Smooth muscle cell (in vitro differentiated cells): ENCODE data around the gene DNASE2B. TPM values are rescaled to one million over a fixed set of nuclear protein-coding genes. Genes with fewer than 3 reads are reported as not detected.

ENCODE experiments used
- DNase-seq: peaks from one replicate; lab custom pipeline; 2025; ENCODE audit not compliant: unreplicated experiment; lab: John Stamatoyannopoulos, UW
- H2AFZ ChIP-seq: fragments of 200-600 bp; sonication (generic); 2 replicates; pipeline ENCODE4 v1.6.0; 2016; ENCODE audit warnings: antibody characterized with exemption, low read depth, mild to moderate bottlenecking
- H3F3A ChIP-seq: fragments of 200-600 bp; sonication (generic); 2 replicates; pipeline ENCODE4 v1.6.0; 2017; ENCODE audit warnings: antibody characterized with exemption, low read depth
- H3K27ac ChIP-seq: fragments of 200-600 bp; sonication (generic); 2 replicates; pipeline ENCODE4 v1.5.1; 2016; ENCODE audit warnings: low read depth, mild to moderate bottlenecking
- H3K27me3 ChIP-seq: fragments of 200-600 bp; sonication (generic); 2 replicates; pipeline ENCODE4 v1.6.1; 2016; ENCODE audit warnings: low read depth, mild to moderate bottlenecking
- H3K36me3 ChIP-seq: fragments of 200-600 bp; sonication (generic); 2 replicates; pipeline ENCODE4 v1.5.1; 2016; ENCODE audit warnings: low read depth
- H3K4me1 ChIP-seq: fragments of 200-600 bp; sonication (generic); 2 replicates; pipeline ENCODE4 v1.5.1; 2016; ENCODE audit warnings: low read depth
- H3K4me2 ChIP-seq: fragments of 200-600 bp; sonication (generic); 2 replicates; pipeline ENCODE4 v1.6.0; 2016; ENCODE audit warnings: mild to moderate bottlenecking
- H3K4me3 ChIP-seq: fragments of 200-600 bp; sonication (generic); 2 replicates; pipeline ENCODE4 v1.5.1; 2016; ENCODE audit warnings: mild to moderate bottlenecking
- H3K79me2 ChIP-seq: fragments of 200-600 bp; sonication (generic); 2 replicates; pipeline ENCODE4 v1.6.0; 2016; ENCODE audit warnings: low read depth, mild to moderate bottlenecking
- H3K9ac ChIP-seq: fragments of 200-600 bp; sonication (generic); 2 replicates; pipeline ENCODE4 v1.6.0; 2016; ENCODE audit warnings: low read depth
- H3K9me3 ChIP-seq: fragments of 200-600 bp; sonication (generic); replicated peaks from 2 replicates; pipeline ENCODE4 v1.5.1; 2016; ENCODE audit warnings: low read depth
- H4K20me1 ChIP-seq: fragments of 200-600 bp; sonication (generic); 2 replicates; pipeline ENCODE4 v1.6.0; 2016; ENCODE audit warnings: low read depth
- WGBS: methylation state at CpG from one replicate; pipeline ENCODE4 v1.1.7; 2016; ENCODE audit warnings: low lambda C conversion rate; 5-methylcytosine and 5-hydroxymethylcytosine counted together
- polyA plus RNA-seq: library from polyadenylated mRNA; unstranded; fragments of >200 nt; fragmentation: Nextera tagmentation; extraction: Ambion mirVana; gene quantifications from 2 replicates; pipeline ENCODE4 v1.2.1, GENCODE V29; 2016
- total RNA-seq: library from RNA; depleted of rRNA; stranded (reverse); fragments of >200 nt; gene quantifications from 2 replicates; pipeline ENCODE4 v1.2.3, GENCODE V29; 2014
- TF ChIP-seq, protein P1 (sequence below): fragments of 200-600 bp; sonication (generic); IDR thresholded peaks from 2 replicates; pipeline ENCODE4 v1.5.1; 2017; ENCODE audit warnings: borderline replicate concordance, mild to moderate bottlenecking, antibody characterized with exemption; ENCODE audit not compliant: insufficient read depth, poor library complexity, severe bottlenecking

DNASE2B gene
- total and polyA plus RNA-seq, 2 experiments from 2014 or later = not detected

- TF ChIP-seq, protein P1, sequence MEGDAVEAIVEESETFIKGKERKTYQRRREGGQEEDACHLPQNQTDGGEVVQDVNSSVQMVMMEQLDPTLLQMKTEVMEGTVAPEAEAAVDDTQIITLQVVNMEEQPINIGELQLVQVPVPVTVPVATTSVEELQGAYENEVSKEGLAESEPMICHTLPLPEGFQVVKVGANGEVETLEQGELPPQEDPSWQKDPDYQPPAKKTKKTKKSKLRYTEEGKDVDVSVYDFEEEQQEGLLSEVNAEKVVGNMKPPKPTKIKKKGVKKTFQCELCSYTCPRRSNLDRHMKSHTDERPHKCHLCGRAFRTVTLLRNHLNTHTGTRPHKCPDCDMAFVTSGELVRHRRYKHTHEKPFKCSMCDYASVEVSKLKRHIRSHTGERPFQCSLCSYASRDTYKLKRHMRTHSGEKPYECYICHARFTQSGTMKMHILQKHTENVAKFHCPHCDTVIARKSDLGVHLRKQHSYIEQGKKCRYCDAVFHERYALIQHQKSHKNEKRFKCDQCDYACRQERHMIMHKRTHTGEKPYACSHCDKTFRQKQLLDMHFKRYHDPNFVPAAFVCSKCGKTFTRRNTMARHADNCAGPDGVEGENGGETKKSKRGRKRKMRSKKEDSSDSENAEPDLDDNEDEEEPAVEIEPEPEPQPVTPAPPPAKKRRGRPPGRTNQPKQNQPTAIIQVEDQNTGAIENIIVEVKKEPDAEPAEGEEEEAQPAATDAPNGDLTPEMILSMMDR = no peak
- Histone ChIP-seq H3K27me3 (no peaks in the 10 kb centered on the region), H3K4me2 (no peak overlapping the region), H3K4me3 (no peak overlapping the region), H3K9ac (no peak overlapping the region), H3K79me2 (no peaks in the 10 kb centered on the region), H3F3A (no peaks in the 10 kb centered on the region), H3K36me3 (no peaks in the 10 kb centered on the region), H2AFZ (no peak overlapping the region), H3K9me3 (no peaks in the 10 kb centered on the region), H3K27ac (no peak overlapping the region), H3K4me1 (no peaks in the 10 kb centered on the region), H4K20me1 (no peaks in the 10 kb centered on the region)
- 96% methylated on average over 8 of the region's 8 CpGs for WGBS
- no peak for DNase-seq
Observed at GRCh38 chr1:84387480-84388163, 10.7 kb upstream of the DNASE2B start.

GRCh38 chr1:84390226-84390625 lies 8.1 kb upstream of the DNASE2B start:
- Histone ChIP-seq H3K9me3 (no peaks in the 10 kb centered on the region), H3K27ac (no peak overlapping the region), H3K27me3 (no peaks in the 10 kb centered on the region), H4K20me1 (no peaks in the 10 kb centered on the region), H2AFZ (no peak overlapping the region), H3K4me2 (no peak overlapping the region), H3K9ac (no peak overlapping the region), H3K79me2 (no peaks in the 10 kb centered on the region), H3K36me3 (no peaks in the 10 kb centered on the region), H3K4me3 (no peak overlapping the region), H3K4me1 (no peaks in the 10 kb centered on the region), H3F3A (no peaks in the 10 kb centered on the region)
- no peak for DNase-seq
- TF ChIP-seq, protein P1 = no peak

DNA sequence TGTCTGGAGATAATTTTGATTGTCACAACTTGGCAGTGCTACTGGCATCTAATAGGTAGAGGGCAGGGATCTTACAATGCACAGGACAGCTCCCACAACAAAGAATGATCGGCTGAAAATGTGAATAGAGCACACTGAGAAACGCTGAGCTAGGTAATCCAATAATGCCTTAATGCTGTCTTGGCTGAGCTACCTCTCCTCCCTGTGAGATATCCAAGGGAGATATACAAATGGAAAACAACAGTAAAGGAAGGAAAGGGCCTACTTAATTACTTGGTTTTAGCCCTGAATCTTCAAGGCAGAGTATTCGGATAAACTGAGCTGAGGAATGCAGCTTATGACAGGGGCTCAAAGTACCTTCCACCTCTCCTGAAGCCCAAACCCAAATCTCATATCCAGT lies 2.9 kb downstream of the DNASE2B start:
- DNase-seq = no peak
- H3K27ac ChIP-seq = no peak overlapping the region
- H3K27me3 ChIP-seq = no peaks in the 10 kb centered on the region
- no peak overlapping the region for H3K9ac ChIP-seq
- no peak overlapping the region for H3K4me2 ChIP-seq
- H4K20me1 ChIP-seq = no peaks in the 10 kb centered on the region
- TF ChIP-seq, protein P1 = no peak
- no peaks in the 10 kb centered on the region for H3K79me2 ChIP-seq
- no peaks in the 10 kb centered on the region for H3K36me3 ChIP-seq
- 92% methylated on average over 3 of the region's 3 CpGs for WGBS
- H3K9me3 ChIP-seq = no peaks in the 10 kb centered on the region
- no peak overlapping the region for H3K4me3 ChIP-seq
- H2AFZ ChIP-seq = no peak overlapping the region
- no peaks in the 10 kb centered on the region for H3K4me1 ChIP-seq
- no peaks in the 10 kb centered on the region for H3F3A ChIP-seq

GRCh38 chr1:84402060-84402459 lies 3.8 kb downstream of the DNASE2B start:
- no peaks in the 10 kb centered on the region for H3K79me2 ChIP-seq

More at GRCh38 chr1:84402060-84402459, 3.8 kb downstream of the DNASE2B start:
- Histone ChIP-seq H3K36me3 (no peaks in the 10 kb centered on the region), H3K4me1 (no peaks in the 10 kb centered on the region), H3K4me3 (no peak overlapping the region), H3K27ac (no peak overlapping the region), H2AFZ (no peak overlapping the region), H3K9me3 (no peaks in the 10 kb centered on the region), H3K27me3 (no peaks in the 10 kb centered on the region), H3K9ac (no peak overlapping the region), H3K4me2 (no peak overlapping the region), H3F3A (no peaks in the 10 kb centered on the region), H4K20me1 (no peaks in the 10 kb centered on the region)
- TF ChIP-seq, protein P1 = no peak
- no peak for DNase-seq
